ENCODE results near the gene RAD21L1. TPM values are rescaled to one million over a fixed set of nuclear protein-coding genes. Genes with fewer than 3 reads are reported as not detected.

The RAD21L1 gene
- total RNA-seq, 1 experiment from 2014 or later: not detected

DNA sequence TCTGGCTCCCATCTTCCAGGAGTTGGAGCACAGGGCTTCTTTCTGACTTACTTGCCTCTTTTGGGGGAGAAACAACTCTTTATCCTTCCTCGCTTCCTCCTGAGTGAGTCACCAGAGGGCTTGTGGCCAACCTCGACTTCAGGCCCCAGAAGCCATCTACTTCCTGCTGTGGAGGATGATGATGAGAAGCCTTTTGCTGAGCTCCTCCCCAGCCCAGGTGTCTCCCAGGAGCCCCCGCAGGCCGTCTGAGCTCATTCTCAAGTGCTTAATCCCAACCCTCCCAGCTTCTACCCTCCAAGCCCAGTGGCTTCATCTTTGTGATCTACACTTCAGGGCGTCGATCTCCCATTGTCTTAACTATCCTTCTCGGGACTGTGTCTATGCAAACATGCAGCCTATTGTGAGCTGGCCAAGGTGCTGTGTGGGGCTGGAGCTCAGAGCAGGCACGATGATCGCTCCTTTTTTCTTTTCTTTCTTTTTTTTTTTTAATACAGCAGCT is 75.2 kb downstream of the RAD21L1 start:
- no peaks in the 10 kb centered on the region for H3K27me3 ChIP-seq (replicated peaks; ENCODE audit: control insufficient read depth, insufficient read depth, low read length)
- Mint-ChIP-seq H3K36me3 (ENCODE audit: insufficient read depth, unreplicated experiment) (no peaks in the 10 kb centered on the region), H3K27me3 (ENCODE audit: insufficient read depth, unreplicated experiment) (peaks cover 8% of the 10 kb centered on the region), H3K4me3 (ENCODE audit: unreplicated experiment) (no peak overlapping the region), H3K27ac (ENCODE audit: unreplicated experiment) (no peak overlapping the region), H3K9me3 (ENCODE audit: unreplicated experiment) (no peaks in the 10 kb centered on the region), H3K4me1 (ENCODE audit: low read depth, unreplicated experiment) (no peaks in the 10 kb centered on the region)
- intact Hi-C loops (cut with micrococcal nuclease; ENCODE audit: unreplicated experiment): no loop called here
- no peak for DNase-seq
- POLR2A ChIA-PET: no interaction called here
- TF ChIP-seq CTCF (IDR thresholded peaks at IDR 0.05; ENCODE audit: insufficient read depth in 1 of 2, low read depth in 1 of 2, low read length in 1 of 2, severe bottlenecking in 1 of 2, unreplicated experiment in 1 of 2): no peak
- no peak overlapping the region for H3K4me3 ChIP-seq (ENCODE audit: low read depth, low read length)
- H3K4me1 ChIP-seq: no peaks in the 10 kb centered on the region
- no peaks in the 10 kb centered on the region for H3K36me3 ChIP-seq (ENCODE audit: control insufficient read depth, insufficient read depth, low read length)
- BruUV-seq (replicated peaks): no TSS peak
- CTCF ChIA-PET: interaction anchor here (0.8 kb wide), 1 partner anchor 12 kb away, joined by 3 read pairs; no protein-coding TSS in a partner anchor
- no peaks in the 10 kb centered on the region for H3K9me3 ChIP-seq

DNA sequence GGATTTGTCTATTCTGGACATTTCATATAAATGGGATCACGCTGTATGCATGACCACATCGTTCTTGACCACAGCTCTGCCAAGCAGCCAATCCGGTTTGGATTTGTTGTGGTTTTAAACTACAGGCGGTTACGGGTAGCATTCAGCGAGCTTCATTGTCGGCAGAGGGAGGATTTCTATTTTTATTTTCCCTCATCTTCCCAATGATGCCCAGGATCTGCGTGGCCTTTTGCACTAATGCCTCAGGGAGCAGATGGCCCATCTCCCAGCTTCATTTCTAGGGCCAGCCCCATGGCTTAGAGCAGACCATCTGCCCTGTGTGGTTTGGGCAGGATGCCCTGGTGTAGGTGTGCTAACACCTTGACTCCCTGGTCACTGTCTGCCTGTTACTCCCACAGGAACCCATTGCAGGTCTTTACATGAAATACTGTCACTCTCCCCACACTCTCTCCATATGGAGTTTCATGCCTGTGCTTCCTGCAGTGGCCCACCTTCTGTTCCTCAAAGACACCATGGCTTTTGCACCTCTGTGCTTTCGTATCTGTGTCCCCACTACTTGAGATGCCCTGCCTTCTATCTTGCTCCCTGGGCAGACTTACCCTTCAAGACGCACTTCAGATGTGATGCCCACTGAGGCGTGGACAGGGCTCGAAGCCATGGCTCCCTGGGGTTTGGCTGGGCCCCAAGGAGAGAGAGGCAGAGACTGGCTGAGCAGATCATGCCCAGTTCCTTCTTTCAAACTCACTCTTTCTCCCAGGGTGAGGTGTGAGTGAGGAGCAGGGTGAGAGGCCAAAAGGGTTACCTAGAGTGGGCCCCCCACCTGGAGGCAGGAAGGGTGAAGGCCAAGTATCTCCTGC is 77.1 kb downstream of the RAD21L1 start:
- Histone ChIP-seq H3K27me3 (replicated peaks; ENCODE audit: control insufficient read depth, insufficient read depth, low read length) (no peaks in the 10 kb centered on the region), H3K36me3 (ENCODE audit: control insufficient read depth, insufficient read depth, low read length) (no peaks in the 10 kb centered on the region), H3K4me3 (ENCODE audit: low read depth, low read length) (no peak overlapping the region), H3K4me1 (no peaks in the 10 kb centered on the region), H3K9me3 (no peaks in the 10 kb centered on the region)
- ChIA-PET CTCF (no interaction called here), POLR2A (no interaction called here)
- Mint-ChIP-seq H3K36me3 (ENCODE audit: insufficient read depth, unreplicated experiment) (no peaks in the 10 kb centered on the region), H3K27me3 (ENCODE audit: insufficient read depth, unreplicated experiment) (peaks cover 8% of the 10 kb centered on the region), H3K4me3 (ENCODE audit: unreplicated experiment) (no peak overlapping the region), H3K27ac (ENCODE audit: unreplicated experiment) (no peak overlapping the region), H3K4me1 (ENCODE audit: low read depth, unreplicated experiment) (no peaks in the 10 kb centered on the region), H3K9me3 (ENCODE audit: unreplicated experiment) (no peaks in the 10 kb centered on the region)
- TF ChIP-seq CTCF (IDR thresholded peaks at IDR 0.05; ENCODE audit: insufficient read depth in 1 of 2, low read depth in 1 of 2, low read length in 1 of 2, severe bottlenecking in 1 of 2, unreplicated experiment in 1 of 2): no peak
- no peak for DNase-seq
- no TSS peak for BruUV-seq (replicated peaks)
- intact Hi-C loops (cut with micrococcal nuclease; ENCODE audit: unreplicated experiment): no loop called here

DNA sequence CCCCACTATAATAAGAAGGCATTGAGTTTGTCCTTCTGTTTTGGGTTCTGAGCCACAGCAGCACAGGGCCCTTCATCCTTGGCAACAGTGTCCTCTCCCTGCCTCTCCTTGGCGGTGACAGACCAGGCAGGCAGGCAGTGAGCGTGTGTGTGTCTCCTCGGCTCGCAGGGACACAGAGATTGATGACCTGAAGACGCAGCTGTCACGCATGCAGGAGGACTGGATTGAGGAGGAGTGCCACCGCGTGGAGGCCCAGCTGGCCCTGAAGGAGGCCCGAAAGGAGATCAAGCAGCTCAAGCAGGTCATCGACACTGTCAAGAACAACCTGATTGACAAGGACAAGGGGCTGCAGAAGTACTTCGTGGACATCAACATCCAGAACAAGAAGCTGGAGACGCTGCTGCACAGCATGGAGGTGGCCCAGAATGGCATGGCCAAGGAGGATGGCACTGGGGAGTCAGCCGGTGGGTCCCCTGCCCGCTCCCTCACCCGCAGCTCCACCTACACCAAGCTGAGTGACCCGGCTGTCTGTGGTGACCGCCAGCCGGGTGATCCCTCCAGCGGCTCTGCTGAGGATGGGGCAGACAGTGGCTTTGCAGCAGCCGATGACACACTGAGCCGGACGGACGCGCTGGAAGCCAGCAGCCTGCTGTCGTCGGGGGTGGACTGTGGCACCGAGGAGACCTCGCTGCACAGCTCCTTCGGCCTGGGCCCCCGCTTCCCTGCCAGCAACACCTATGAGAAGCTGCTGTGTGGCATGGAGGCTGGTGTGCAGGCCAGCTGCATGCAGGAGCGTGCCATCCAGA is 79.1 kb downstream of the RAD21L1 start:
- no peak overlapping the region for H3K4me3 ChIP-seq (ENCODE audit: low read depth, low read length)
- POLR2A ChIA-PET: no interaction called here

More for the DNA sequence above, 79.1 kb downstream of the RAD21L1 start:
- no peaks in the 10 kb centered on the region for H3K36me3 Mint-ChIP-seq (ENCODE audit: insufficient read depth, unreplicated experiment)
- no peaks in the 10 kb centered on the region for H3K27me3 ChIP-seq (replicated peaks; ENCODE audit: control insufficient read depth, insufficient read depth, low read length)
- no peaks in the 10 kb centered on the region for H3K36me3 ChIP-seq (ENCODE audit: control insufficient read depth, insufficient read depth, low read length)
- no peaks in the 10 kb centered on the region for H3K4me1 Mint-ChIP-seq (ENCODE audit: low read depth, unreplicated experiment)
- no peaks in the 10 kb centered on the region for H3K9me3 Mint-ChIP-seq (ENCODE audit: unreplicated experiment)
- H3K27ac Mint-ChIP-seq (ENCODE audit: unreplicated experiment): no peak overlapping the region
- intact Hi-C loops (cut with micrococcal nuclease; ENCODE audit: unreplicated experiment): no loop called here
- peaks cover 8% of the 10 kb centered on the region for H3K27me3 Mint-ChIP-seq (ENCODE audit: insufficient read depth, unreplicated experiment)
- TF ChIP-seq CTCF (IDR thresholded peaks at IDR 0.05; ENCODE audit: insufficient read depth in 1 of 2, low read depth in 1 of 2, low read length in 1 of 2, severe bottlenecking in 1 of 2, unreplicated experiment in 1 of 2): no peak
- H3K9me3 ChIP-seq: no peaks in the 10 kb centered on the region
- no peak overlapping the region for H3K4me3 Mint-ChIP-seq (ENCODE audit: unreplicated experiment)
- no peaks in the 10 kb centered on the region for H3K4me1 ChIP-seq
- no TSS peak for BruUV-seq (replicated peaks)
- no peak for DNase-seq
- CTCF ChIA-PET: no interaction called here

Measured in Caco-2 (cell line).